T1000 (cell line): ENCODE results near the gene ACCSL.

ENCODE experiments used
- DNase-seq: peaks from one replicate; lab custom pipeline; 2025; ENCODE audit warnings: mixed read lengths; lab: John Stamatoyannopoulos, UW

ACCSL gene

DNA sequence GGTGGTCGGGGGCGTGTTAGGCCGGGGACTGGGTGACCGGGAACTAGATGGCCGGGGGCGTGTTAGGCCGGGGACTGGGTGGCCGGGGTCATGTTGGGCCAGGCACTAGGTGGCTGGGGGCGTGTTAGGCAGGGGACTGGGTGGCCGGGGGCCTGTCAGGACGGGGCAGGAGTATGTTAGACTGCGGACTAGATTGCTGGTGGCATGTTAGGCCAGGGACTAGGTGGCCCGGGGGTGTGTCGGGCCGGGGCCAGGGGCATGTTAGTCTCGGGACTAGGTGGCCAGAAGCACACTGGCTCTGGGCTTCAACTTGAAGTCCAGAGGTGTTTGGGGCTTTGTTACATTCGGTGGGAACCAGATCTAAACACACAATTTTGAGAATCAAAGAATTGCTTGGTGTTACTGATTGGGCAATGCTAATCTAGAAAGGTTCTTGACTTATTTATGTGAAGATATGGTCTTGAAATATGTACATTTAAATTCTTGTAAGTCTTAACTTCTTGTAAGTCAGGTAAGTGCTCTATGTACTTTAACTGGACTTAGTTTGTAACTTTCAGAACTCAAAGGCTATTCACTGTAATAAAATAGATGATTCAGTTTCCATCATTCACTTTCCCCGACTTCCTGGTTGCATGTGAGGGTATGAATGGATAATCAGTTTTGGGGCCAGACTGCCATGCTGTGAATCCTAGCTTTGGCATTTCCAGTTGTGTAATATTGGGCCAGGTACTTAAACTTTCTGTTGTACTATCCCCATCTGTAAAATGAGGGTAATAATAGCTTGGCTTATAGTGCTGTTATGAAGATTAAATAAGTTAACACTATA lies 48.8 kb downstream of the ACCSL start:
- DNase-seq, result no peak

DNA sequence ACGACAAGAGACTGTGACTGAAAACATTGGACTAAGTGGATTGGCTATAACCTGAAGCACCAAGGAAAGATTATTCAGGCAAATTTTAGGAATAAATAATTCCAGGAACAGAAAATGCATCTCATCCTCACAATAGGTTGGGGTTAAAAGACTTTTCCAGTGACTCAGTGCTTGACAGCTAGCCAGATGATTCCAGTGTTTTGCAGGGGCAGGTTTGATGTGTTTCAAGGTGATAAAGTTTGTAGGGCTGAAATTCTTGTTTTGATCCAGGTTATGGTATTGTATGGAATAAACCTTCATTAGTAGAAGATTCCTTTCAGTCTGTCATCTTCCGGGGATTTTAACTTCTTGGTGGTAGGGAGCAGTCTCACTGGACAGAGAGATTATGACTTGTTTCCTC lies 50.0 kb downstream of the ACCSL start:
- DNase-seq, result no peak

DNA sequence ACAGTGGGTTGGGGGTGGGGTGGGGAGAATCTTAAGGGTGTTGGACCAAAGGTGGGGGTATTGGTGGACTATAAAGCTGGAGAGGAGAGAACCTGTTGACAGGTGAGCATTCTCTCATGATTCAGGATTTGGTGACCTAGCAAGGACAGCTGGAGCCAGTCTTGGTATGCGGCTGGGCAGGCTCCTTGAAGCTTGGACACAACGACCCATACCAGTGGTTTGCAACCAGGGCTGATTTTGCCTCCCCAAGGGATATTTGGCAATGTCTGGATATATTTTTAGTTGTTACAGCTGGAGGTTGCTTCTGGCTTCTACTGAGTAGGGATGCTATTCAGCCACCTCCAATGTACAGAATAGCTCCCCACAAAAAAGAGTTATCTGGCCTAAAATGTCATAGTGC lies 53.3 kb downstream of the ACCSL start:
- DNase-seq, result no peak

DNA sequence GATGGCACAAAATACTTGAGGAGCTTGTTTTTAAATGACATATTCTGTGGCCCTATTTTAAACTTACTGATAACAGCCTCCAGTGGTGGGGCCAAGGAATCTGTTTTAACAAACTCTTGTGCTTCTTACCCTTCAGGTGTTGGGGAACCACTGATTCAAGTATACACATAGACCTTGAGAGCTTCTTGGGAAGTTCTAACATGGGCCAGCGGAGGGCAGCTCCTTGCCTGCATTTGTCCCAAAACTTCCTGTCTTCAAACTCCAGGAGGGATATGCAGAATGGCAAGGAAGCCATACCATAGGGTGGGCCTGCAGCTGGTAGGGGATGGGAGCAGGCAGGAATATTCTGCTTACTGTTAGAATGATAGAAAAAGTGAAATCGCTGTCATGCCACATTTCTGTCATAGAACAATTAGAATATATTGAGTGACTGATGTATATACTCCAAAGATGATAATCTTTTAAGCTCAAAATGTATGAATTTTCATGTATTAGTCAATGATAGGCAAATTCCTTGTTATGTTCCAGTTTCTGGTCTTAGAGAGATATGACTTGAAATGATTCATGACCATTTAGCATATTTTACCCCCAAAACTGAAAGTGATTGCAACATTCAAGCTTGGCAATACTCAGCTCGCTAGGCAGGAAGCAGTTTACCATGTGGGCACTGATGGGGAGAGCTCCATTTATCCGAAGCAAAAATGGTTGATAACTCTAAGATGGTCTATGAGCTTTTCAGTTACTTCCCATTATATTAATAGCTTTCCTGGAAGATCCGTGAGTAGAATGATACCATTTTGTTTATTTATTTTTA lies 56.9 kb downstream of the ACCSL start:
- no peak for DNase-seq

DNA sequence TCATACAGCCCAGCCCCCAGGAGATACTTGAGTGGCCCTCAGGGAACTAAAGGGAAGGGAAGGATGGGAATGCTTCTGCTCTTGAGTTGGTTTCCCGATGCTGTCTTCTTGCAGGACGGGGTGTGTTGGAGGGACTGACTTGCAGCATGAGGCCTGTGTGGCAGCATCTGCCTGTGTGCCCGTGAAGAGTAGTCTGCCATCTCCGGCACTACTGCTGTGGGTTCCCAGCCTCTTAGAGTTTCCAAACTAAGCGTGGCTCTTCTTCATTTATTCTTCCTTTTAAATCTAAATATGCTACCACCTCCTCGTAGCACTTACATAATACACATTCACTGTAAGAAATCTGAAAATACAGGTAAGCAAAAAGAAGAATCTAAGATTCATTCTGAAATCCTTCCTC lies 60.5 kb downstream of the ACCSL start:
- no peak for DNase-seq
